Suppressor macrophage treated with lipopolysaccharide for 4 hours (primary cell): ENCODE measurements around the gene GFM1.
"Not testable (repeated sequence)": the region's sequence is repeated elsewhere in the genome, so short reads cannot be mapped to it uniquely, and the experiment has no call there.

ENCODE experiments used
- DNase-seq: peaks from one replicate; pipeline ENCODE4 v3.0.0-alpha.2; 2020

Gene GFM1

DNA sequence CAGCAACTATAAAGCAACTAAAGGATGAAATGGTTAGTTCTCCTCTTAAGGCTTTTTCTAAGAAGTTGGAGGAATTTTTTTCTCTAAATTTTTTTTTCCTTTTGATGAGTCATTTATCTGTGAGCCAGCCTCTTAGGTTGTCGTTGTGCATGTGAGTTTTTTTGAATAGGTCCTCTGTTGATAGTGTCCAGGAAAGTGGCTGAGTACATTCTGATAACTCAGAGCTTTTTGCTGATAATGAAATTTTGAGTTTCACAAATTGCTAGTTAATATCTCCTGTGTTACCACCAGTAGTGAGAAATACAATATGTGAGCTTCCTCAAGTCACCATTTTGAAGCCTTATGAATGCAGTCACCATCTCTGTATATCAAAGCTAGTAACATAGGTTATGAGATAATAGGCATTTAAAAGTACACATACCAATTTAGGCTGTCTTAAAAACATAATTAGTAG, 35.2 kb downstream of the GFM1 start:
- no peak for DNase-seq

DNA sequence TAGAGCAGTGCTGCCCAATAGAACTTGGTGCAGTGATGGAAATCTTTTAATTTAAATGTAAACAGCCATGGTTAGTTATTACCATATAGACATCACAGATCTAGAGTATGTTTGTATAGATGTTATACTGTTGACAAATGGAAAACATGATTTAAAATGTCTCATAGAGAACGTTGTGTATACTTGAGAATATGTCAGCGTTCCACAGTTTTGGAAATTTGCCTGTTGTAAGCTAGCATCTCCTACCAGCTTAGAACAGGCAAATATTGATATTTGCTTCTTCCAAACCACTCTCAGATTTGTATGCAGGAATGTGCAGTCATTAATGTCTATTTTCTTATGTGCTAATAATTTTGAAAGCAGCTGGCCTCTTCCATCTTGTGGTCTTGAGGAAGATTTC, 36.5 kb downstream of the GFM1 start:
- DNase-seq = no peak

DNA sequence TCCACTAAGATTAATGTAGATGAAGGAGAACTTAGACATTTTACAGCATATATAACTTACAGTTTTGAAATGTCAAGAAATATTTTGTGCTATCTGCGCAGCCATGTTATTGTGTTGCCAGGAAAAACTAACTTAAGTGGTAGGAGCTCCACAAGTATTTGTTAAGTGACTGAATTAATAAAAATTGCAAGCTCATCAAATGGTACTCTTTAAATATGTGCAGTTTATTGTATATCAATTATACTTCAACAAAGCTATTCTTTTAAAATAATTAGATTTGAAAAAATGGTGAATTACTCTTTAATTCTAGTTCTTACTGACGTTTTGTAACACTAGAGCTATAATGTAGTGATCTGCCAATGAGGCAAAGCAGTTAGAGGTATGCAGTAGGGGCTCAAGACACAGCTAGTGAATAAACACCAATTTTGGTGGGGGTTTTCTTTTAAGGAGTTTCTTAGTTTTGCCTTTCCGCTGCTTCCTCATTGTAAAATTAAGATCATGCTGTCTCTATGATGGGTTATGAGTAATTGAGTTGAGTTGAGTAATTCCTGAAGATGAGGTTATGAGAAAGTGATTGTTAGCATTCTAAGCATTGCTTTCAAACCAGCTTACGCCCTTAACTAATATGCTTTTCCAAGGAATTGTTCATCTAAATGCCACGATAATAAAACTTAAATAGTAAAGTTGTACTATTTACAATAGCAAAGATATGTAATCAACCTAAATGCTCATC, 39.1 kb downstream of the GFM1 start:
- DNase-seq = peak; percentile 41

DNA sequence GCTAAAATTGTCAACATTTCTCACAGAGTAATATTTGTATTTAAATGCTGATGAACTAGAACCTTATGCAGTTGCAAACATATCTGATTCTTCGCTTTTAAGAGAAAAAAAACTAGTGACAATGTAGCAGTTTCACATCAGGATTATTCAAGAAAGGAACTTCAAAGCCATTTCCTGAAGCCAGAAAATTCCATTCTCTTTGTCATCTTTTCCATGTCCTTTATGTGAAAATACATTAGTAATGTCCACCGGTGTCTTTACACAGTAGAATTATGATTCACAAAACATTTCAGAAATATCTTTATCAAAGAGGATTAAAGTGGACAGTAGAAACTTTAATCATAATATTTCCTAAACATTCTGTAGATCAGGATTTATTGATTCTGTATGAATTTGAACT, 40.8 kb downstream of the GFM1 start:
- DNase-seq = no peak

DNA sequence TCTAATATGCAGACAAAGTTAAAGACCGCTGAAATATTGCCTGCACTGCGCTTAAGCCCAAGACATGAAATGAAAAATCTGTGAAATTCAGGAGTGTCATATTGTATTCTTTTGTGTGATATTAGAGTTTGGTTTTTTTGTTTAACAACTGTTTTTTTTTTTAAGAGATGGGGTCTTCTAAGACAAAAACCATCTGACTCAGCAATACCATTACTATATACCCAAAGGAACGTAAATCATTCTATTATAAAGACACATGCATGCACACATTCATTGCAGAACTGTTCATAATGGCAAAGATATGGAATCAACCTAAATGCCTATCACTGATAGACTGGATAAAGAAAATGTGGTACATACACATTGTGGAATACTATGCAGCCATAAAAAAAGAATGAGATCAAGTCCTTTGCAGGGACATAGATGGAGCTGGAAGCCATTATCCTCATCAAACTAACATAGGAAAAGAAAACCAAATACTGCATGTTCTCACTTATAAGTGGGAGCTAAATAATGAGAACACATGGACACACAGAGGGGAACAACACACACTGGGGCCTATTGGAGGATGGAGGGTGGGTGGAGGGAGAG, 49.6 kb downstream of the GFM1 start:
- DNase-seq = not testable (repeated sequence)

DNA sequence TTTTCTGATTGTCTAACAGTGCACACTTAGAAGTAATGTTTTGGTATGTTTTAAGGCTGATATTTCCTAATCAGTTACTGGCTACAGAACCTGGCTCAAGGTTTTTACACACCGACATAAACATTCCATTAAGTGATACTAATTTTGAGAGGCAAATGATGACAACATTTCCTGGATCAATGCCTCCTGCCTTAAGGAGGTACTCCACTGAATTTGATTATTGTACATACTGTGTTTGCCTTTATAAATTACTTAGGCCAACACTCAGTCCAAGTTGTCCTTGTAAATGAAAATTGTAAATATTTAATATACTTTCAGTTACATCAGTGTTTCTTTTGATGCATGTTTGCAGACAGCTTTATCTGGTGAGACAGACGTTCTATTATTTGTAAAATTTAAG, 52.3 kb downstream of the GFM1 start:
- DNase-seq = no peak

DNA sequence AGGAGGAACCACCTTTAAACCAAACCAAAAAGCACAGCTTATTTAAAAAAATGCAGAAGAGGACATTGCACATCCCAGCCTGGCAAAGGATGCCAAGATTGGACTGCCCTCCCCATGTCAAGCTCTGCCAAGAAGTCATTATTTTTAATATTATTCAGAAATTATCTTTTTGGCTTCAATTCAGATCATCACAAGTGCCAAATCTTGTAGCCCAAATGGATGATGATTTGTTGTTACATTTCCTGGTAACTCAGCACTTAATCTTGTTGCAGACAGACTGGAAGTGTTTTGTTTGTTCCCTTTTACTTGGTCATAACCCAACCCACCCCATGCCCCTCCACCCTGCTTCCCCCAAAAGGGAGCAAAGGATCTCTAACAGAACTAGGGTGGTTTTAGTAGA, 56.2 kb downstream of the GFM1 start:
- no peak for DNase-seq

DNA sequence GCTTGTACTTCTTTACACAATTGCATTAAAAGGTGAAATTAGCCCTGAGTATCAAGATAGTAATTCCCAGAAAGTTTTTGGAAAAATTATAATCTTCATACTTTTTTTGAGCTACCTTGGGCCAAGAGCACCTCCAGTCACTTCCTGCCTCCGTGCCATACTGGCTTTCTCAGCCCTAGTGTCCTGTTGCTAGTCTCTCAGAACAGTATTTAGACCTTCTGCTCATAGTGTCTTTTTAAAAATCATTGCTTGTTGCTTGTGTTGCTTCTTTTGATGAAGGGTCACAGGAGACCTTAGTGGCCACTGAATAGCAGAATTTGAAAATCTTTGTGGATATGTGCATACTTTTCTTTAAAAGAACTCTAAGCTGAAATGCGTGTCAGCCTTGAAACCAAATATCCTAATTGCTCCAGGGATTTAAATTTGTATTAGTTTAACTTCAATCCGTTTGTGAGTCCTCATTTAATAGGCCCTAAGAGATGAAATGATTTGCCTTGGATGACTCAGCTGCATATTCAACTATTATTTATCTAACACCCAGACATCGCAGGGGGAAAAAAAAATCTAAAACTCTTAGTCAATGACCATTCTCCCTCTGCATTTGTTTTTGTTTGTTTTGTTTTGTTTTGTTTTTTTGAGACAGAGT, 57.2 kb downstream of the GFM1 start:
- DNase-seq = no peak

DNA sequence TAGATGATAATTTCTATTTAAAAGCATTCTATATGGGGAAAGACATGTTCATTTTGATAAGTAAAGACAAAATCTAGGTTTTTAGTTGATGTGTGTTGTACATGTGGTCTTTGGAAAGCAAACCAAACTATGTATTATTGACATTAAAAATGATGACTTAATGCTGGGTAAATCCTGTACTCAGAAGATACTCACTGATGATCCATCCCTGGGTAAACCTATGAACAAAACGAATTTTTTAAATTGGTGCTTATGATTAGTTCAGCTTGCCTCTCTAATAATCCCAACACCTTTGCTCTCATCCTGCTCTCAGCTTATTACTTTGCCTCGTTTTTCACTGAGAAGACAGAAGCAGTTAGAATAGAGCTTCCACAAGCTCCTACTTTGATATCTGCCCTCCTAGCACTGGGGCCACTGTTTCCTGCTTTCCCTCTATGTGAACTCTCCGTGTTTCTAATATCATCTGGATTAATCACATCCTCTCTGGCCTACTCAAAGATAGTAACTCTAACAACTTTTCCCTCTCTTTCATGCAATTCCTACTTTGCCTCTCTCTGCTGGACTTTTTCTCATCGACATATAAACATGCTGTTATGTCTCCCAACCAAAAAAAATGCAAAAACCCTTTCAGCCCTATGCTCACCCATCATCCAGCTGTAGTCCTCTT, 58.6 kb downstream of the GFM1 start:
- no peak for DNase-seq

DNA sequence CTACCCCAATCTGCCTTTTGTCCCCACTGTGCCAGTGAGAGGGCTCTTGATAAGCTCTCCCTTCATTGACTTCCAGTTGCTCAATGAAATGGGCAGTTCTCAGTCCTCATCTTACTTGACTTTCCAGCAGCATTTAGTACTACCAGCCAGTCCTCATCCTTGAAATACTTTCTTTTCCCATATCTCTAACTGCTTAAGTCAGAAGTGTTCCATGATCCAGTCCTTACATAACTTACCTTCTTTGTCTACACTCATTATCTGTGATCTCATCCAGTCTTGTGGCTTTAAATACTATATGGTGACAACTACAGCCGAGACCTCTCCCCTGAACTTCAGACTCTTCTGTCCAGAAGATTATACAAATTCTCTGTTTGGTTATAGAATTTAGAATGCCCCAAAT, 59.2 kb downstream of the GFM1 start:
- DNase-seq = no peak

DNA sequence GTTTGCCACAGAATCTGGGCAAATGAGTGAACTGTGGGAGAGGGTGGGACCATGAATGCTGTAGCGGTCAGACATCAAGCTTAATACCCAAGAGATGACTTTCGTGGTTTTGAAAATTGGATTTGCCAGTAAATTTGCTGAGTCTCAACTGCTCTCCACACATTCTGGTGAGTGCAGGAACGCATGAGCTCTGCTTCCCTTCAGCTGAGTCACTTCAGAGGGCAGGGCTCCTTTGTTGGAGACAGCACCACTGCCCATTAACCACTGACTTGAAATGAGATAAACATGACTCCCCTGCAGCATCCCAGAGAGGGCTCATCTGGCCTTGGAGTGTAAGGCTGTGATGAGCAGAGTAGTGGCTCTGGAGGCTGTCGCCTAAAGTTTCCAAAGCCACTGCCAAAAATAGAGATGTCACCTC, 65.3 kb downstream of the GFM1 start:
- peak; percentile 70 for DNase-seq

DNA sequence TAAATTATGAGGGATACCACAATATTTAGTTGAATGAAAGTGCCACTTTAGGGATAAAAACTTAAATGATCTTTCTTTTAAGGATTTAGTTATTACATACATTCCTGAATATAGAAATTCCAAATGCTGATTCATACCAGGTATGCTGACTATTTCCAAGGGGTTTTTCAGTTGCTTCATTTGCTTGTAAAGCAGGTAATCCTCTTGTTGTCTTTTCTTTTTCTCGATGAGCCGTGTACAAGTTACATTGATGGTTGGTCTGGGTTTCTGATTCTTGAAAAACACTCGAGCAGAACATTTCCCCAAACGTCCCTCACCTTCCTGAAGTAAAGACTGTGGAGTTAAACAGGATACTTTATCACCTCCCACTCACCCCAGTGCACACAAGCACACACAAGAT, 66.3 kb downstream of the GFM1 start:
- DNase-seq = no peak

DNA sequence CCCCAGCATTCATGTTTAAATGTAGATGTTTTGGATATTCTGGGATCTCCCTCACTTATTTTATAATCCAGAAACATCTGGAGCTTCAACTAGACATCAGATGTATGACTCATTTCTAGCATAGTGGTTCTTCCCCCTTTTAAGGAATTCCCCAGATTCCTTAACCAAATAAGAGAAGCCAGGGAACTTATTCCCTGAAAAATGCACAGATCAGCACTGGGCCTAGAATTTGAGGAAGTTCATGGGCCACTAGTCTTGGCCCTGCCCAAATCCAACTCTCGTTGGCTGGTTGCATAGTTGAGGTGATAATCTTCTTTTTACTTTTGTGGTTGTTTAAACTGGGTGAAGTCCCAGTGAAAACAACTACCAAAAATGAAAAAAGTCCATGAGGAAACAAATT, 67.6 kb downstream of the GFM1 start:
- peak; percentile 87 for DNase-seq

DNA sequence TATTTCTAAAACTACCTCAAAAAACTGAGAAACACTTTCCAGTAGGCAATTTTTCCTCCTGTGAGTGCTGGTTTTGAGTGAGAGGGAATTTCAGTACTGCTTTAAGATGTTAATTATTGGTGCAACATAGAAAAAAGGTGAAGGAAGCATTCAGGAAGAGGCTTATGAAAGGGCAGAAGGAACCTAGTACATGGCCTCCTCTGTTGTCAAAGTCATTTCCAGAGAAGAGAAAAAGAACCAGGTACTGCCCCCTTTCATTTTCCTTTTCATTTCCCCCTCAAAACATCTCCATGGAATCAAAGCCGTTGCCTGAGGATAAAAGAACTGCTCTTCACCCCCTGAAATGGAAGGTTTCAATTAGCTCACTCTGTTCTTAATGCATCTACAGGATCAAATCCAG, 68.1 kb downstream of the GFM1 start:
- DNase-seq = peak; percentile 30

DNA sequence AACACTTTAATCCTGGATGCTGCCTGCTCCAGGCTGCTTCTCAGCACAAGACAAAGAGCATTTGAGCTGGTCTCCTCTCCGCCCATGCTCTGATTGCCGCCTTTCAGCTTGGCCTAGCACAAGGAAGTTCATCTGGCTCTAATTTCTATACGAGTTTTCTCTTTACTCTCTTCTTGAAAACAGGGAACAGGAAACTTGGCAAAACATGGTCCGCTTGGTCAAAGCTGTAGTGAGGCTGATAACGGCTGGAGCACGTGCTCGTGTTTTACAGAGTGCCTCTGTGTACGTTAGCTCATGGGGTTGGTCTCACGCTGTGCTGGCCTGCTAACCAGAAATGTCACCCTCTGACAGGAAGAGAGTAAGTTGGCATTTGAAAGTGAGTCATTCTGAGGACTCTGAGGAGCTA, 68.8 kb downstream of the GFM1 start:
- peak; percentile 88 for DNase-seq

DNA sequence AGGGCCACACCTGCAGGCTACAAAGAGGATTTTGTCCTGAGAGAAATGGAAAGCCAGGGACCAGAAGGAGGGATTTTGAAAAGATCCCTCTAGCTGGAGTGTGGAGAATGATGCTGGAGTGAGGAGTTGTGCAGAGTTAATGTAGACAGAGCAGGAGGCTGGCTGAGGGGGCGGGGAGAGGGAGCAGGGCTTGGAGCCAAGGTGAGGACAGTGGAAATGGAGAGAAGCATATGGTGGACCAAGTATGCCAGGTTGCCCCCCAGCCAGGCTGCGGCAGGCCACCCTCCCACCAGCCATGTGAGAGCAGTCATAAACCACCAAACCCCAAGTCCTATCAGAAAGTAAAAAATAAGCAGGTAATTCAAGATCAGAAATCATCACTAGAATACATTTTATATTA, 73.2 kb downstream of the GFM1 start:
- DNase-seq = no peak

DNA sequence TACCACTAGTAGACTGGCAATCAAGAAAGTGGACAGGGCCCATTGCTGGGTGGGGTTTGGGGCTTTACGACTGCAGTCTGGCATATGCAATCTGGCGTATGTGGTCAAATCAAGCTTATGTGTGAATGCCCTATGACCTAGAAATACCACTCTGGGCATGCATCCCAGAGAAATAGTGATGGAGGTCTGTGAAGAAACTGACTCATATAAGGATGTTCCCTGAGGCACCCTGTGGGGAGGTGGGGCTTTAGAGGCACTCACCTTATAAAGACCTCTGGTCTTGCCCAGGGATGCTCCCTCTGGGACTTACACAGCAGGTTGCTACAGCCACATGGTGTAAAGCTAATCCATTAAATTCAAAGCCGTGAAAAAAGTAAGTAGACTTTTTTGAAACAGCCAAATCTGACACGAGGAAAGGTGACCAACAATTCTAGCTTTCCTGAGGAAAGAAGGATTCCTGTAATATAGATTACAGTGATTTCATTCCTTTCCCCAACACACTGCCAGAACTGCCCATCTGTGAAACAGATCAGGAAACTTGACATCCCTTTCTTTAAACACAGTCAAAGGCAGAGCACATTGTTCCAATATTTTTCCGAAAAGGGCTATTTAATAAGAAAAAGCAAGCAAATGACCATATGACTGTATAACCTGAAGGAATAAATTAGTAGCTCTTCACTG, 74.3 kb downstream of the GFM1 start:
- no peak for DNase-seq

DNA sequence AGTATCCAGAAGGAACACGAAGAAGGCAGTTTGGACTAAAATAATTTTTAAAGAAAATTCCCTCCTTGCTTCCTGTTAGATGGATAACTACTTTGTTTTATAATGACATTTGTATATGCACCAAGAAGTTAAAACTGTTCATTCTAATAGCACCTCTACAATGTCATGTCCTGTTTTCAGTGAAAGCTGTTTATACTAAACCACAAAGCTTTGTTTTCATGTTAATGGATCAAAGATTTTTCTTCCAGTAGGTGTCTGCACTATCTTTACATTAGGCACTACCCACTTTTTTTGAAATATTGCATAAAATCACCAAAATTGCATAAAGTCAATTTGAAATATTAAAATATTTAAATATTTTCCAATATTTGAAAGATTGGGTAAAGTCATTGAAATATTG, 77.8 kb downstream of the GFM1 start:
- no peak for DNase-seq

DNA sequence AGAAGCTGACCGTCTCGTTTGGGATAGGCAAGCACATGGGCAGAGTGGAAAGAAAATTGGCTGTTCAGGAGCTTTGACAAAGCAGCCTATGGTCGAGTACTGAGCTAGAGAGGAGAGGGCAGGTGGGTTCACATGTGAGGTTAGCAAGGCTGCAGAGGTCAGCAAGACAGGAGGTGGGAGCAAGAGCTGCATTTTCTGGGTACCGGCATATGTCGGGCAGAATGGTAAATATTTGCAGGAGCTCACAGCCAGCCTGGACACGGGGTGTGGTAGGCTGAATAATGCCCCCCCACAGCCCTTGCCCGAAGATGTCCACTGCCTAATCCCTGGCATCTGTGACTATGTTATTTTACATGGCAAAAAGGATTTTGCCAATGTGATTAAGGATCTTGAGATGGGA, 79.7 kb downstream of the GFM1 start:
- no peak for DNase-seq

DNA sequence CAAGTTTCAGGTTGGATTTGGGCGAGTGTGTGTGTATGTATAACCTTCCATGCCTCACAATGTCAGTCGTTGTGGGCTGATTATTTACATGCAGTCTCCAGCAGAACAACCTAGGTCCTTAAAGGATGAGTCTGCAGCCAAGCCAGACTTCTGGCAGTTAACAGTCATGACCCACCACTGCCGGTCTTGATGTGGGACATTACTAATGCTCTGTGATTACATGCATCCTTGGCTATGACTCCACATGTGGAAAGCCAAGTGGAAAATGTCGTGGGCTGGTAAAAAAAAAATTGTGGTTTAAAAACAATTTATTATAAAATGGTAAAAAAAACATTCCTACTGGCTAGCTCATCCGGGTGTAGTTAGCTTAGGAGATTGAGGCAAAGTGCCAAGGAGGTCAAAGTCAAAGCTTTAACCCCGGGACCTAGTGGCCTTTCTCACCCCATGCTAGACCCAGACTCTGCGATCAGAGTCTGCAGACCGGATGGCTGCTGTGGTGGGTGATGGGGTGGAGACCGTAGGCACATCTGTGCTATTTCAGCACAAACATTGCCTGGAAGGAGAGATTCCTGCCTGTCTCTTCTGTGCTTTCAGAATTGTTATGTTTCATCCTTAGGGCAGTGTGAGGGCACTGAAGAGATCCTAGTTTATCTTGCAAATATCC, 81.2 kb downstream of the GFM1 start:
- DNase-seq = peak; percentile 68

DNA sequence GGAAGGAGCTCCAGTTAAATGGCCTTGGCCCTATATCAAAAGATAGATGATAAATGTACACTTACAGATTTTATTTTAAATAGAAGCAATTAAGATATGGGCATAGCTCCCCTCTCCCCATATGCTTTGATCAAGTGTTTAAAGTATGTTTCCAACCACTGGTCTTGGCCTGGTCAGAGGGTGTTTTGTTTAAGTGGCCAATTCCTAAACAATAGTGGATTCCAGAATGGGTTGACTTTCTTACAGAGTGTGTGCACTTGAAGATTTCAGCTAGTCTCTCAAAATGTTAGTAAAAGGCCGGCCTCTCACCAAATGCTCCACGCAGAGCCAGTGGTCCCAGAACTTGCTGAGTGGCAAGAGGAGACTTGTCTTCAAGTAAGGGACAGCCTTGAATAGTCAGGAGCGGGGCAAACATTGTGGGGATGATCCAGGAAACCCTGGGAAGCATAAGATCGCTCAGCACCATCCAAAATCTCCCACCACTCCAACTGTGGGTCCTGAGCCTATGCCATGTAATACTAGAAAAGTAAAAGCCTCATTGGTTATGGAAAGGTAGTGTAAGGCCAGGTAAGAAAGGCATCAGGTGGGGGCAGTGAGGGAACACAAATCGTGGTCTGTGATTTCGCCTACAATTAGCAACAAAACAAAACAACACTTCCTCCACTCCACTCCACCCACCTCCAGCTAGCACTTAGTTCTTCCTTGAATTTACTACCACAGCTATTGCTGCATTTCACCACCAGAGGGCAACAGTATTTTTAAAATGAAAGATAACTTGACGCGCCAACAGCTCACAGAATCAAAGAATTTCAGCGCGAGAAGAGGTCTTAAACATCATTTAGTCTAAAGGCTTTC, 83.1 kb downstream of the GFM1 start:
- peak; percentile 88 for DNase-seq

DNA sequence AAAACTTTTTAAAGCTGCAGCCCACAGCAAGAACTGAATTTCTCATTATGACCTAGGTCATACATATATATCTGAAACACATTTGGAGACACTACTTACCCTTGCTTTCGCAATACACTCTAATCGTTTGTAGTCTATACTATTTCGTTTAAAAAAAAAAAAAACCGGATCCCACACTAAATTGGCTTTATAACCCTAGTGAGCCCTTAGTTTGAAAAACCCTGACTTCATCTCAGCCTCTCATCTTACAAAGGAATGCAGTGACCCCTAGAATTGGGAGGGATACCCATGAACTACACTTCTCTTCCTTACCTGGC, 83.7 kb downstream of the GFM1 start:
- no peak for DNase-seq
